Measurements from ENCODE around the gene ITGAE.
A peak's percentile ranks its signal among the peaks of the same experiment; 100 is the strongest.

Gene ITGAE

DNA sequence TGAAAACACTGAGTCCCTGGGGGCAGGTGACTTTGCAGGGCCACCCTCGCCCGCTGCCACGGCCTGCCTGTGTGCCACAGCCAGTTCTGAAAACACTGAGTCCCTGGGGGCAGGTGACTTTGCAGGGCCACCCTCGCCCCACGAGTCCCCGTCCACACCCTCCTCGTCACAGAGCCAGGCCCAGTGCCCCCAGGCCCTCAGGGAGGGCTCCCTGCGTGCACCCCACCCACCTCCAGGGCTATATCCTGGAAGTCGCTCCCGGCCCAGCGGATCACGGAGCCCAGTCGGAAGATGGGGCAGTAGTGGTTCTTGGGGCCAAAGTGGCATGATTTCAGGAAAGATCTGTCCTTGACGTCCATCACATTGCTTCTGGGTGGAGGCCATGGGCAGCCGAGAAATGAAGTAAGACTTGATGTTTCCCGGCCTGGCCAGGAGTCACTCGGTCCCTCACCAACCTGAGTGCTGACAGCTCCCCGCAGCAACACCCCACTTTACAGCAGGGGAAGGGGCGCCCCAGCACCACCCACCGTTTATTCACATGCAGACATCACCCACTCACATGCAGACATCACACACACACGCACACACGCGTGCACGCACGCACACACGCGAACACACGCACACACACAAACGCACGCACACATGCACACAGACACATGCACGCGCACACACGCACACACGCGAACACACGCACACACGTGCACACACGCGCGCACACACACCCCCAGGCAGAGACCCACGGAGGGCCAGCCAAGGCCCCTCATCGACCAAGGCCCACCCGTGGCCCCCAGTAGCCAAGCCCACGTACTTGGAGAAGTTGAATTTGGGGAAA lies 111.5 kb downstream of the ITGAE start:
- DNase-seq = no peak

DNA sequence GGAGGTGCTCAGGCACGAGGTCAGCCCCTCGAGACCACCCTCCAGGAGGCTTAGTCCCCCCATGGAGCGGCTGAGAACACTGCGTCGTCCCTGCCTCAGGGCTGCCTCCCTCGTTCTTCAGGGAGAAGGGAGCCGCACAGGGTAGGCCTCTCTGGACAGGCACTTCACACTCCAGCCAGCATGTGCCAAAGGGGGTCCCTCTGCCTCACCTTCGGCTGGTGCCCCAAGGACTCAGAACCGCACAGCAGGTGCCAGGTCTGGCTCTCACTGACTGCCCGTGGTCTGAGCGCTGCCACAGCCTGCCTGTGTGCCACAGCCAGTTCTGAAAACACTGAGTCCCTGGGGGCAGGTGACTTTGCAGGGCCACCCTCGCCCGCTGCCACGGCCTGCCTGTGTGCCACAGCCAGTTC lies 112.1 kb downstream of the ITGAE start:
- DNase-seq = no peak

DNA sequence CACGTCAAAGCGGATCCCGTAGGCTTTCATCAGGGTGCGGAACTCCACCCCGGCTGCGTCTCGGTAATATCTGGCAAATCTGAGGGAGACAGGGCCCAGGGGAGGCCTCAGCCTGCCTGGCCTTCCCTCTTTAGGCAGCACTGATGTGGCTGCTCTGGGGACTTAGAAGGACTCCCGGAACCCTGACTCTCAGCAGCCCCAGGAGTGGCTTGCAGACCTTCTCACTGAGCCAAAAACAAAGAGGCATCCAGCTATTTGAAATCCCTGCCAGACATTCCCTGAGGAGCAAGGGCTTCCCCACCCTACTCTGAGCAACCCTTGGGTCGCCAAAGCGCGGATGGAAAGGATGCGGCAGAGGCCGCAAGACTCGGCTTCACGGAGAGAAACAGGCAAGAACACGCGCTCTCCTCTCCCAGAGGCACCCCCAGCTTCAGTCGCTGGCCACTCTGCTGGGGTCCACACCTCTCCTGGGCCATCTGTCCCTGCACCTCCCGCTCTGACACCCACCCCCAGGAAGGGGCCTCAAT lies 112.9 kb downstream of the ITGAE start:
- no peak for DNase-seq

DNA sequence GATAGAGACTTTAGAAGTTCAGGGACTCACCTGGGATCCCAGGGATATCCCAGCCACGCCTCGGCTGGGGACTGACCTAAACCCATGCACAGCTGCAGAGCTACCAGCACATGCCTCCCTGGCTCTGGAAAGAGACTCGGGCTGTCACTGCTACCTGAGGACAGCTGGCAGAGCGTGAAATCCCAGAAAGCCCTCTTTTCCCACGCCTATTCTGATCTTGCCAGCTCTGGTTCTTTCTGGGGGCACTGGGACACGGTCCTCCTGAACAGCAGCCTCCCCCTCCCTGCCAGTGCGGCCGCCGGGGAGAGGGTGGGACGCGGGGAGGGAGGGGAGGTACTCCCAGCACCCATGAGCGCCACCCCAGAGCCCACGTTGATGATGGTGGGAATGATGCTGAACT lies 115.8 kb downstream of the ITGAE start:
- DNase-seq = no peak

DNA sequence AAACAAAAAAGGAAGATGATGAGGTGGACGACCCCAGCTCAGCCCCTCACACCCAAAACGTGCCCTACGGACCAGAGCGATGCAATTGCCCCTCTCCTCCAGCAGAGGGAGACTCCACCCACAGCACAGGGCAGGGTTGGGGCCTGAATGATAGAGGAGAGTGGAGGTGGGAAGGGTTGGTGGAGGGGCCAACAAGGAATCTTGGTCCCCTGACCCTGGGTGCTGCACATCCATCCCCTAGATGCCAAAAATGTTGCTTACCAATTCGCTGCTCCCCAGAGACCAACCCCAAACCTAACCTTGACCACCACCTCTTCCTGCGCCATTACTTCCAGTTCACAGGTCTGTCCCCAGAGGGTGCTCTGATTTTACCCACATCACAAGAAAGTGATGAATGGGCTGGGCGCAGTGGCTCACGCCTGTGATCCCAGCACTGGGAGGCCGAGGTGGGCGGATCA lies 117.9 kb downstream of the ITGAE start:
- no peak for DNase-seq

DNA sequence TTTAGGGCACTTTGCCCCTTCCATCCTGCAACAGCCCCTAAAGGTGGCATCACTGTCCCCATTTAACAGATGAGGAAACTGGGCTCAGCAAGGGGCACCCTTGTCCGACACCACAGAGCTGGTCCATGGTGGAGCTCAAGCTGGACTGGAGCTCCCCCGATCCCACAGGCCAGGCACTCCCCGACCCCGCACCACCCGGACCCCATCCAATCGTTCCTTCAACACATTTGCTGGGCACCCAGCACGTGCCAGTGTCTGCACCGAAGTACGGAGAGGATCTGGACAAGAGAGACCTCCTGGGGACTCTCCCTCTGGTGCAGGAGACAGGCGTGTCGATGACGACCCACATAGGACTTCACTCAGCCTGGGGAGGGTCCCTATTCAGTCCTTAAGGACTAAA lies 119.0 kb downstream of the ITGAE start:
- DNase-seq = no peak

DNA sequence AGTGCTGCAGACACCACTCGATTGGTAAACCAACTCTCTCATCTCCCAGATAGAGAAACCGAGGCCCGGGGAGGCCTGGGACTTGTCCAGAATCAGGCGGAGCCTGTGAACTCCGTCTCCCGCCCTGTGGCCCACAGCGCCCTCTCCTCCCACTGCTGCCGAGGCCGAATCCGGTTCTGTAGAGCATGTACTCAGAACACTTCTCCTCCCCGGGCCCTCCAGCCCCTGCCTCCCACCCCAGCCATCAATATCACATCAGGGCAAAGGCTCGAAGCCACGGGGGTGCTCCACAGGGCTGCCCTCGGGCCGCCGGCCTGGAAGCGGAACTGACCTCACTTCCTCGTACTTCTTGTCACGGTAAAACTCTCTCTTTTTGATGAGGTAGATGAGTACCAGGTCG lies 119.4 kb downstream of the ITGAE start:
- no peak for DNase-seq

DNA sequence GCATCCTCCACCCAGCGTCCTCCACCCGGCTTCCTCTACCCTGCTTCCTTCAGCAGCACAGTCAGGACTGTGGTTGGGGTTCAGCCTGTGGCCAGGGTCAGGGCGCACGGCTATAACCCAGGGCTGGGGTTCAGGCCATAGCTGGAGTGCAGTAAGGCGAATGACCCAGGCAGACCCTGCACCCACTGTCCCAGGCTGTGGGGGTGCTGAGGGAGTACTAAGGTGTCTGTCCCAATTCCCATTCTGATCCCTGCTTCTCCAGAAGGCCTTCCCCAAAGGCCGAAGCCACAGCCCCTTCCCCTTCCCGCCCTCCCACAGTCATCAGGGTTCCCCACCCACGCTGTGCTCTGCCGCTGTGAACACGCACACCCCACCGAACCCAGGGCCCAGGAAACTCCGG lies 119.9 kb downstream of the ITGAE start:
- no peak for DNase-seq

DNA sequence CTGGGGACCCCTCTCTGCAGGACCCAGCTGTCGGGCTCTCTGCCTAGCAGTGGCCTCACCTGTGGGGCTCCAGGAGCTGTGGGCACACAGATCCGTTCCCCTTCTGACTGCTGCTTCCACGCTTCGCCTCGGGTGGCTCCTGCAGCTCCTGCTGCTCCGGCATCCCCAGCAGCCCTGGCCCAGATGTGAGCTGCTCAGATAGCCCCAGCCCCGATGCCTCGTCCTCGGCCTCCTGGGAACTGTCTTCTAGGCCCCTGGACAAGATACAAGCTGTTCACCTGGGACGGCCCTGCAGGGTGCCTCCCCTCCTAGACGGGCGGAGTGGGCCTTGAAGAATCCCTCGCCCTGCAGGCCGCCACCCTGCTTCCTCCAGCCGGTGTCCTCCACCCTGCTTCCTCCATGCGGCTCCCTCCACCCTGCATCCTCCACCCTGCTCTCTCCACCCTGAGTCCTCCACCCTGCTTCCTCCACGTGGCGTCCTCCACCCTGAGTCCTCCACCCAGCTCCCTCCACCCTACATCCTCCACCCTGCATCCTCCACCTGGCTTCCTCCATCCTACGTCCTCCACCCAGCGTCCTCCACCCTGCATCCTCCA lies 121.4 kb downstream of the ITGAE start:
- no peak for DNase-seq

DNA sequence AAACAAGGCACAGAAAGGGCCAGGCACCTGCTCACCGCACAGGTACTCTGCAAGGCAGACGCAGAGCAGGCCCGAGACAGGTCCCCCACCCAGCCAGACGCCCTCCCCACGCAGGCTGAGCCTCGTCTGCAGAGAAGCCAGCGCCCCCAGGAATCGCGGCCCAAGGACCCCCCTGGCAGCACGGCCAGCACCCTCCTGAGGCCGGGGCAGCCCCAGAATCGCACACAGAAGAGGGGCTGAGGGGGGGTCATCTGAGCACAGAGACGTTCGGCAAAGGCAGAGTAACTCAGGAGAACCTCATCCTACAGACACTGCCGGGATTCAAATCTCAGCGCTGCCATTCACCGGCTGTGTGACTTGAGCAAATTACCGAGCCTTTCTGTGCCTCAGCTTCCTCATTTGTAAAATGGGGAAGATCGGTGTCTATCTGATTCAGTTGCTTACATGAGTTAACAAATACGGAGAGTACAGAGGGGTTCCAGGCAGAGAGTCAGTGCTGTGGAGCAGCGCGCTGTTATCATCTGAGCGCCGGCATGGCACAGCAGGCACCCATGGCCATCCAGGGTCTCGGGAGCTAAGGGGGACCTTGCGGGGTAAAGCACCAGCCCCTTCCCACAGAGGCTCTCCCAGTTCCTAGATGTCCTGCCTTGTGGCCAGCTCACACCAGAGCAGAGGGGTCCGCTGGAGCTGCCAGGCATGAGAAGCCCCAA lies 122.0 kb downstream of the ITGAE start:
- DNase-seq = no peak

DNA sequence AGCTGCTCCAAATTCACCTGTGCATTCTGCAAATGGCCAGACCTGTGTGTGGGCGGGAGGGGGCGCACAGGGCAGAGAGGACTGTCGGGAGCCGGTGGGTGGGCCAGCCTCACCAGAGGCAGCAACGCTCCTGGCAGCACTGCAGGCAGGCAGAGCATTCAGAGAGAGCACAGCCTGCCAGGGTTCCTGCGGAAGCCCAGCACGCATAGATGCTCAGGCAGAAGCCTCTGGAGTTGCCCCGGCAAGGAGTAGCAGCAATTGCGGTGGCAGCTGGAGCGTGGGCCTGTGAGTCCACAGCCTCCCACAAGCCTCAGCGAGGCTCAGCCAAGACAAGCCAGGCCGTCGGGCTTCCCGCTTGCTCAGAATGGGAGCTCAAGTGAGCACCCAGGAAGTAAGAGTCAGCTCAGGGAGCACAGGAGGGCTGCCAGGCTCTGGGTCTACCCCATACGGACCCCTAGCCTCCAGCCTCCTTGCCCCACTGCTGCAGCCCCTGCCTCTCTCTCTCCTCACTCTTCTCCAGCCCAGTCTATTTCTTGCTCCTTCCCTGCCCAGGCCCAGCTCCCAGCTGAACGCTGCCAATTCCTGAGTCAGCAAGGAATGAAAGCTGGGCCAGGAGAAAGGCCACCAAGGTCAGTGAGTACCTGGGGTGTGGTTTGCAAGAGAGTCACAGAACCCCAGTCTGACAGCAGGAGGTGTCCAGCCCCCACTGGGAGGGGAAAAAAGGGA lies 122.7 kb downstream of the ITGAE start:
- no peak for DNase-seq

DNA sequence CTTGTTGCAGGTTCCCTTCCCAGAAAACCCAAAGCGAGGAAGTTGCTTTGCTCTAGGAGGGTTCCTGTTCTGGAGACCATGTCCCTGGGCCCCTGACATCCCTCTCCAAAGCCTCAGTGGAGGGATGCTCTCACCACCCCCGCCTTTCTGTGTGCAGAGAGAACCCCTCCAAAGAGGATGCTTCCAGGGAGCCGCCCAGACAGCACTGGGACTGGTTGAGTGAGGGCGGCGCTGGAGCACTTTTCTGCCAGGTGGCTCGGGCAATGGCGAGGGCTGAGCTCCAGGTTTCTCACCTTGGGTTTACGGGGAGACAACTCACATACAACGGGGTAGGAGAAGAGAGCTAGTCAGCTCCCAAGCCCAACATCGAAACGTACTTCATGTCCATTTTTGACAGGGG lies 125.1 kb downstream of the ITGAE start:
- DNase-seq = no peak

DNA sequence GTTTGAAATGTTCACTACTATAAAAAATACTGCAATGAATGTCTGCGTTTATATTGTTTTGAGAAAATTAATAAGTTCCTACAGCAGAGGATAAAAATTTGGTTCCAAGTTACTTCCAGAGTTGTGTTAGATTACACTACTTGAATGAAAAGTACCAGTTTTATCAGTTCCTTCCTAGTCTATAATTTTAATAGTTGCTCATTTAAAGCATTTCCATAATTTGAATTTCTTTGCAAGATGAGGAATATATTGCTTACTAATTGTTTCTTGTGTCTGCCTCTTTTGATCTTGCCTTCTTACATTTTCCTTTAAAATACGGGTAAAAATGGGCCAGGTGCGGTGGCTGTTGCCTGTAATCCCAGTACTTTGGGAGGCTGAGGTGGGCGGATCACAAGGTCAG lies 128.4 kb downstream of the ITGAE start:
- no peak for DNase-seq

DNA sequence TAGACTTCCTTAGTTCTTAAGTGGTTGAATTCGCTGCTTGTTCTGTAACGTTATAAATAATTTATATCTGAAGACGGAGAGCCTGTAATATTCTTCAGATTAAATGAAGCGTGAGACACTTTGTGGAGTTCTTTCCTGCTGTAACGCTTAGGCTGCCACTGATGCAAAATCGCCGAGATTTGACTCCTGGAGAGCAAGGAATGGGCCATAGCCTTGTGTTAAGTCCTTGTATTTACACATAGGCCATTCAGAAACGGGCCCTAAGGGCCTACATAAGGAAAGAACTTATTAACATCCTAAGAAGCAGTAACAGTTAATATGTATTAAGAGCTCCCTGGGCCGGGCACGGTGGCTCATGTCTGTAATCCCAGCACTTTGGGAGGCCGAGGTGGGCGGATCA lies 131.4 kb downstream of the ITGAE start:
- DNase-seq = no peak

DNA sequence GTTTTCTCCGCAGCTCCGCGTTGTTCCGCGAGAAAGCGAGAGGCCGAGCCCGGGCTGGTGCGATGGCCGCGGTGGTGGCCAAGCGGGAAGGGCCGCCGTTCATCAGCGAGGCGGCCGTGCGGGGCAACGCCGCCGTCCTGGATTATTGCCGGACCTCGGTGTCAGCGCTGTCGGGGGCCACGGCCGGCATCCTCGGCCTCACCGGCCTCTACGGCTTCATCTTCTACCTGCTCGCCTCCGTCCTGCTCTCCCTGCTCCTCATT lies 132.0 kb downstream of the ITGAE start:
- no peak for DNase-seq

DNA sequence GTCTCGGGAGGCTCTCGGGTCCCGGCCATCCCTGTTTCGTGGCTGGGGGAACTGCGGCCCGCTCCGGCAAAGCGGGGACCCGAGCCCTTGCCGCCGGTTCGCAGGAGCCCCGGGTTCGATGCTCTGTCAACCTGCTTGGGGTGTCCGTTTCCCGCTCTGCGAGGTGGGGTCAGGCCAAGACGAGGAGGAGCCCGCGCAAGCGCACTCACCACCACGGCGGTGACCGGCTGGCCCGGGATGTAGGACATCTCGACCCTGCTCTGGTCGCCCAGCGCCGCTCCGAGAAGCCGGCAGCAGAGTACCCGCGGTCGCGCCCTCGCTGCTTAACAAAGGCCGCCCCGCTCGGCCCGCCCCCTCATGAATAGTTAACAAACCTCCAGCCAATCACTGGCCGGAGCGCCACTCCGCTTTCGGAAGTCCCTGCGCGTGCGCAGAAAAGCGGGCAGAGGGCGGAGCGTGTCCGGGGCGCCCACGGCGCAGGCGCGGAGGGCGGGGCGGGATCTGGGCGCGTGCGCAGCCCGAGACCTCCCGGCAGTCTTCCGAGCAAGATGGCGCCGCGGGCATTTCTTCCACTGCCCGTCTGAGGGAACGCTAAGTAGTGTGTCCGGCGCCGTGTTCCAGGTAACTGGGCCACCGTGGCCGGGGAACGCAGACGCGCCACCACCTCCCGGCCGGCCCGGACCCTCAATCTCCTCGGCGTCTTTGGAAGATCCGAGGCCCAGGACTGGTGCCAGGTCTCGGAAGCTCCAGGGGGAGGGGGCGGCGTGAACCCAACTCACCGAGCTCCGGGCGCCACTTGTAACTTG lies 132.5 kb downstream of the ITGAE start, which contains the start of the genes EMC6 and TAX1BP3:
EMC6 (plus strand) TSS at position 534 of the 806 bp plus-strand sequence. CDS start 335 bp downstream, outside the sequence.
TAX1BP3 (minus strand) TSS at position 300 of the 806 bp plus-strand sequence; CDS start at position 248, 52 bp downstream.
- DNase-seq = peak; percentile 99

DNA sequence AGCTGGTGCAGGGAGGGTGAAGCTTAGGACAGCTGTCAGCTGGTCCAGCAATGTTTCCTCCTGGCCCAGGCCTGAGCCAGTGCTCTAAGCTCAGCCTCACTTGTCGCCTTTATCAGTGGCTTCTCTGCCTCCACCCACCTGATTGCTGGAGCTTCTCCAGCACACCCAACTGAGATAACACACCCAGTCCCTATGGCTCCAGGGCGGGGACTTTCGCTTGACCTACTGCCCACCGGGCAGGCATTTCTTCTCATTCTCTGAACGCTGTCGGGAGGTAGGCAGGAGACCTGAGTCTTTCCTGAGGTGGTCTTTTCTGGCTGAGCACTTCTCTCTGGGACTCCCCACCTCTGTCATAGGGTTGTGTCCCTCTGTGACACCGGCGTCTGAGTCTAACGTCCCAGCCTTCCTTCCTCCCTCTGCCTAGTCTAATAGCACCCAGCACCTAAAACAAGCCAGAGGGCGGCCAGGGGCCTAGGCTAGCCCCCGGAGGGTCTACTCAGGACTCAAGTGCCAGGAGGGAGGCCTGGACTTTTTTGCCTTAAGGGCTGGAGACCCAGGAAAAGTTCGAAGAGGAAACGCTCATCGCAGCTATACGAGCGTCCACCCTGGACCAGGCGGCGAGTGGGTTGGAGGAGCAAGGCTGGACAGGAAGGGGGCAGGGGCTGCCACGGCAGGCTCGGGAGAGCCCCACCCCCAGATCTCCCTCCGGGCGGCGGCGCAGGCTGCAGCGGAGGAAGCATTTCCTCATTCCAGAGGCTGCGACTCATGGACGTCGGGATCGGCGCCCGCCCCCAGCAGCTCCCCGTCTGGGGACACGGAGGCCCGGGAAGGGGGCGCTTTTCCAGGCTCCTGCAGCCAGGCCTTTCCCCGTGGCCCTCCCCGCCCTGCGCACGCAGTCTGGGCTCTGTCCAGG lies 133.4 kb downstream of the ITGAE start:
- peak; percentile 96 for DNase-seq

DNA sequence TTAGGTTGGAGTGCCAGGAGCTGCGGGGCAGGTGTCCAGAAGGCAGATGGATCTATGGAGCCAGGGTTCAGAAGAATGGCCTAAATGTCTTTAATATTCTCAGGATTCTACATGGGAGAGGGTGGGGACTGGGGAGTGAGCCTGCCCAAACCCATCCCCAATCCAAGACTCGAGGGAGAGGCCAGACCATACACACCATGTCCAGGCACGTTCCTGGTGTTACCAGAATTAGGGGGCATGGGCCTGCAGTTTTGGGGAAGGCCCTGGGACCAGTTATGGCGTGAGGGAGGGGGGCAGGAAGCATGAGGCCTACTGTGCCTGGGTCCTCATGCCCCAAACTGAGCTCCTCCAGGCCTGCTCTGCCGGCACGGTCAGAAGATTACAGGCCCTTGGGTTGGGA lies 134.5 kb downstream of the ITGAE start:
- DNase-seq = no peak

DNA sequence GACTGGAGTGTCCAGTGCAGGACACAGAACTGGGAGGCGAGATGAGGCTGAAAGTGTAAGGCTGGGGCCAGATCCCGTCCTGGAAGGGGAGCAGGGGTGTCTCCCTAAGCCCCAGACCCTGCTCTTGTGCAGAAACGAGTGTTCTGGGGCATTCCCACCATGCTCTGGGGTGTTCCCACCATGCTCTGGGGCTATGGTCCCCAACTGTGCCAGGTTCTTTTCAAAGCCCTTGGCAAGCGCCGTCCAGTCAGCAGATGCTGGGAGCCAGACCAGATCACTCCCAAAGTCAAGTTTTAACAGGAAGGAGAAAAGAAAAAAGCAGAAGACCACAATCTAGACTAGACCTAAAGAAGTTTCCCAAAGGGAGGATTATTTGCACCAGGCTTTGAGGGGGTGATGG lies 135.2 kb downstream of the ITGAE start:
- no peak for DNase-seq

Data from femur (tissue), 1 donor.